IMR-90 (cell line): ENCODE measurements around the gene LTBP4. TPM values are rescaled to one million over a fixed set of nuclear protein-coding genes. Genes with fewer than 3 reads are reported as not detected.

Experiments
- CEBPB ChIP-seq: IDR thresholded peaks from 2 replicates; pipeline ENCODE4 v1.6.1; 2012; ENCODE audit warnings: low read depth, low read length, improper control_type of control experiment
- MAFK ChIP-seq: IDR thresholded peaks from 2 replicates; pipeline ENCODE4 v1.6.1; 2012; ENCODE audit warnings: low read depth, low read length, improper control_type of control experiment
- NFE2L2 ChIP-seq: fragments of 150-350 bp; IDR thresholded peaks from 2 replicates; pipeline ENCODE4 v1.6.1; 2016; ENCODE audit warnings: low read depth, mild to moderate bottlenecking, low read length
- polyA plus RNA-seq, 3 experiments: library from polyadenylated mRNA; depleted of rRNA; stranded (reverse); fragments of >200 nt; gene quantifications; 2 replicates each; pipeline ENCODE4 v1.2.3, GENCODE V29; 2012; ENCODE audit warnings: low replicate concordance in 1 of 3
- total RNA-seq: library from RNA; depleted of rRNA; stranded (reverse); fragments of >200 nt; gene quantifications from 2 replicates; pipeline ENCODE4 v1.2.3, GENCODE V29; 2012

LTBP4 gene
- total and polyA plus RNA-seq, 2 of the 4 experiments (the other 2 are of a cell fraction), result 14.7 to 70.3 TPM

GRCh38 chr19:40612831-40613689, 11.9 kb downstream of the LTBP4 start (continued):
- TF ChIP-seq CEBPB (no peak), NFE2L2 (no peak), MAFK (no peak)
